HG03571 (cell line): ENCODE measurements around the gene PTPN5.

Source experiments
- ATAC-seq: cut with Tn5 transposase; IDR thresholded peaks from one replicate; pipeline ENCODE4 v1.9.1; 2021; ENCODE audit not compliant: unreplicated experiment

PTPN5 gene

DNA sequence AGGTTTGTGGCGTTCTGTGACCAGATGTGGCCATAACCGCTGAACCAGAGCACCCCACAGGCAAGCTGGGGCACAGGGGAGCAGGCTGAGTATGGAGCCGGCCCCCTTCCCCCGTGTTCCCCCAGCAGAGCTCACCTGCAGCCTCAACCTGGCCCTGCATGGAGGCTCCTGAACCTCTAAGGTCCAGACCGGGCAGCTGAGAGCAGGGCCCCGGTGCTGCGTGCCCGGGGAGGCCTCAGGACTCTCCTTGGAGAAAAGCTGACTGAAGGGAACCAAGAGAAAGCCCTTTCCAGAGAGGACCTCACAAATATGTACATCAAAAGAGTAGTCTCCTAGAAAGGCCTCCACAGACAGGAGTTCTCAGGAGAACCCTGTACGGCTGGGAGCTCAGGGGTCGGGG is 48.2 kb downstream of the PTPN5 start:
- no peak for ATAC-seq

DNA sequence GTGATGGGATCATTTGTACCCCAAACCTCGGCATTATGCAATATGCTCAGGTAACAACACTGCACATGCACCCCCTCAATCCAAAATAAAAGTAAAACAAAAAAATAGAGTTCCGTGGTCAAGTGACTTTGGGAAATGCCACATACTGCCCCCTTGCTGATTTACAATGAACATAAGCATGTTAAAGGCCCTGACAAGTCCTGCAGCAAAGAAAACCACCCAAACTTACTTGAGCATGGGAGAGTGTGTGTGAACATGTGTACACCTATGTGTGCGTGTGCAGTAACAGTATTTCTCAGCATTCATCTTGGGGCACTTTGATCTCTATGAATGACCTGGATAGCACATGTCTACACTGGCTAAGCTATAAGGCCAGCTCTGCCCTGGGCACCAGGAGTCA is 49.8 kb downstream of the PTPN5 start:
- no peak for ATAC-seq

DNA sequence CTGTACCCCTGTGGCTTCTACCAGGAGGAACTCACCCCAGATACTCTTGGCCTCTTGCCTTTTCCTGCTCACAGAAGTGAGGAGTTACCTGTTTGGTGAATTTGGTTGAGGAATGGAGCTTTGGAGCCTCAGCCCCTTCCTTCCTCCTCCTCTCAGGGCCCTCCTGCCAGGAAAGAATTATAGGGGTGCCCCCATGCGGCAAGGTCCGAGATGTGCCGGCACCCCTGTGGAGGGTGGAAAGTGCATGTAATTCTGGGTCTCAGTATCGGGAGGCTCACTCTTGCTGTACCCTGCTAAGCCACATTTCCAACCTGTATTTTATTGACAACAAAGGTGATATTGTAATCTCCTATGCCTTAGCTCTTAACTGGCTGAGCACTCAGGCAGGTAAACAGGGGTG is 51.9 kb downstream of the PTPN5 start:
- no peak for ATAC-seq

DNA sequence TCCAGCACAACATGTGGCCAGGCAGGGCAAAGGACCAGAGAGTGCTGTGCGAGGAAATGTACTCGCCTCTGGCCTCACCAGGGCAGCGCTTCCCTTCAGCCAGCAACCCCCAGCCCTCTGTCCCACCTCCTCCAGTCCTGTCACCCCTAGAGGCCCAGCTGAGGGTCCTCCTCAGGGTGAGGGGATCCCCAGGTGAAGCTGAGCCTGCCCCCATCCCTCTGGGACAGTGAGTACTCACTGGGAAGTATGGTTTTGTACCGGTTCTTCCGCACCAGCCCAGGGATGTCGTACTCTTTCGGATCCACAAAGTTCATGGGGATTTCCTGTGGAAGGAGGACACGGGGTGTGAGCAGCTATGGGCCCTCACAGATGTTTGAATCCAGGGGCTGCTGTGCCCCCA is 54.0 kb downstream of the PTPN5 start:
- no peak for ATAC-seq

DNA sequence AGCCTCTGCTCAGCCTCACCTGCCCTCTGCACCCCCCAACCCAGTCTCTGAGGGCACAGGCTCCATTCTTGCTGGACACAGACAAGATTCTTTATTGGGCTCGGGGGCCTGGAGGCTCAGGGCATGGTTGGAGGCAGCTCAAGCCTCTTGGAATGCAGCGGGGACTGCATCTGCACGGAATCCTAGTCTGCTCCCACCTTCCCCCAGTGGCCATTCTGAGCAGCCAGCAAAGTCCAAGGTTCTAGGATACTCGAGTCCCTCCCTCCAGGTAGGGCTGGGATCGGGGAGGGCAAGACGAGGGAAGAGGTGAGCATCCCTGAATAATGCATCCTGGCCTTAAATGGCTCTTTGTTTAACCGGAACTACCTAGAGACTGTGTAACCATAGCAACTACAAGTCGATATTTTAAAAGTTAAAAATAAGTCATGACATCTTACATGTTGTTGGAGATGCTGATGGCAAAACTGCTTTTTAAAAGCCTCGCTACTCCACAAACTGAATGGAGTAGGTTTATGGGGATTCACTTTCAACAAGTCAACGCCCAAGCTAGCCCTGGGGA is 54.9 kb downstream of the PTPN5 start:
- ATAC-seq = no peak

DNA sequence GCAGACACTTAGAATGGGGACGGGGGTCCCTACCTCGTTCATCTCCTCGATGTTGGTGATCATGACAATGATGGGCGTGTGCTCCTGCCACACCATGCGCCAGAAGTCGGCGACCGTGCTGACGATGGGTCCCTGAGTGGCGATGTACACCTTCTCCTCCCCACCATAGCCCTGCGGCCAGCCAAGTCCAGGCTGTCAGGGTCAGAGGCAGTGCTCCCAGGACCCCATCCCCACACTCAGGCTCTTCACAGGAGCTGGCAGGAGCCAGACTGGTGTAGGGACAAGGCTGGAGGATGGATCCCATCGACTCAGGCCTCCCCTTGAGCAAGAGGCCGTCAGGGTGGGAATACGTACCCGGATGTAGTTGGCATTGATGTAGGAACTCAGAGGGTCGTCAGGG is 58.4 kb downstream of the PTPN5 start:
- ATAC-seq = no peak

DNA sequence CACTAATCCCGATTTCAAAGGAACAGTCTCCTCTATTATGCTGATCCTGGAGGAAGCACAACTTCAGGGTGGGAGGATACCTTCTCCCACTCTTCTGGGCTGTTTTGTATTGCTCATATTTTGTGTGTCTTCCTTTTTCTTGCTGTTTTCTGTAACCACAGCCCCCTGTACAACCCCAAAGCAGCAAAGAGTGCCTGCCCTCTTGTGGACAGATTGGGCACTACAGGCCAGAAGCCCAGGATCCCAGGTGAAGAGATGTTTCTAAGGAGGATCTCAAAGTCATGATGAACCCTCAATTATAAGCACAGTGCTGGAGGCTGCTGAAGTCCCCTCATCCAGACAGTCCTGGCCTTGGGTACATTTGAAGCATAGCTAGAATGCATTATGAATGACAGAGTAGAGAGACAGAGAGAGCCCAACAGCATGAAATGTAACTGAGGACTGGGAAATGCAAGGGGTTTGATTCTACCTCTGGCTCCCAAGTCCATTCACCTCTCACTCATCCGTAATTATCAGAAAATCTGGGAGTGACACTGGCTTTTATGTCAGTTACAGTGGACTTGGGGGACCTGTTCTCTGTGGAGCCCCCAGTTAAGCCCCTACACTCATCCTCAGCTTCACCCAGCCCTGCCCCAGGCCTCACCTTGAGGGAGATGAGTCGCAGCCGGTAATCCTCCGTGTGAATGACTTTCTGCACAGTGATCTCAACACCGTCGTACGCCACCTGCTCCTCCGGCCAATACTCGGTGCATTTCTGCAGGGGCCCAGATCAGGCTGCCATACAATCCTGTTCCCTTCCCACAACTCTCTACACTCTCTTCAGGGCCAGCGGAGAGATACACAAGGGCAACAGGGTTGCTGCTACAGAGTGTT is 59.4 kb downstream of the PTPN5 start:
- ATAC-seq = no peak

DNA sequence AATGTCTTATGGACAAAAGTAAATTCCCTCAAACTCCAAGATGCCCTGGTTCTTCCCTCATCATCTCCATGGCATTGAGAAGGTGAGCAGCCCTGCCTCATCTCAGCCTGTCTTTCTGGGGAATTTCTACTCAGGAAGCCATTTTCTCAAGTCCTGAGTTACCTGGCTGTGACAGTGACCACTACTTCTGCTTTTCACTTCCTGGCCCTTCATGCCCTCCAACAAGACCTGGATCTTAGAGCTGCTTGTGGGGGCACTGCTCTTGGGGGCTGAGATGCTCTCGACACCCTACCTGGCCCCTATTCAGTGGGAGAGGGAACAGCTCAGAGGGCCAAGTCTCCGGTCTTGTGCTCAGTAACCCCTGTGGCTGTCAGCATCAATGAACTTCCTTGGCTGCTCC is 60.2 kb downstream of the PTPN5 start:
- ATAC-seq = no peak

DNA sequence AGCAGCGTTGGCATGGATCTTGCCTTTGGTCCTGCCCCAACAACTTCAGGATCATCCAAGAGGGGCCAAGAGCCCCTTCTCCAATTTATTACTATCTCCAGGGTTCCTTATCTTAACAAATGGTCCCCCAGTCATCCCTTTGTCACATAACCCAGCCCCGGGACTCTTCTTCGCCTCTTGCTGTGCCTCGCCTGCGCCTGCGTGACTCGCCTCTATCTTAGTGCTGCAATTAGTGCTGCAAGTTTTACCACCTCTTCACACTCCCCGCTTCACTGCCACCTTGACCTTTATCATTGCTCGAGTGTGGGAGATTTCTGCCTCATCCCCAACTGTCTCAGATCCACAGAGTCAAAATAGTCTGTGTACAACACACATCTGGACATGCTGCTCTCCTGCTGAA is 61.6 kb downstream of the PTPN5 start:
- no peak for ATAC-seq

DNA sequence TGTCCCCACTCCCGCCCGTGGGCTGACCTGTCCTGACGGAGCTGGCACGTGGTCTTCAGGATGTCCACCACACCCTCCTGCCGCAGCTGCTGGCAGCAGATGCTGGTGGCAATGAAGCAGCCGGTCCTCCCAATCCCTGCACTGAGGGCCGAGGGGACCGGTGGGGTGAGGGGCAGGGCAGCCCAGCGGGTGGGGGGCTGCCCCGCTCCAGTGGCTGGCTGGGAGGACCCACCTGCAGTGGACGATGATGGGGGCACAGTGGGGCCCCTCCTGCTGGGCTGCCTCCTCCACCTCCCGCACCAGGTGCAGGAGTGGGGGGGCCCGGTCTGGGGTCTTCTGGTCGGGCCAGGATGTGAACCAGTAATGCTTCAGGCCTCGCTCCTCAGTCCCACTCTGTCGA is 62.2 kb downstream of the PTPN5 start:
- no peak for ATAC-seq

DNA sequence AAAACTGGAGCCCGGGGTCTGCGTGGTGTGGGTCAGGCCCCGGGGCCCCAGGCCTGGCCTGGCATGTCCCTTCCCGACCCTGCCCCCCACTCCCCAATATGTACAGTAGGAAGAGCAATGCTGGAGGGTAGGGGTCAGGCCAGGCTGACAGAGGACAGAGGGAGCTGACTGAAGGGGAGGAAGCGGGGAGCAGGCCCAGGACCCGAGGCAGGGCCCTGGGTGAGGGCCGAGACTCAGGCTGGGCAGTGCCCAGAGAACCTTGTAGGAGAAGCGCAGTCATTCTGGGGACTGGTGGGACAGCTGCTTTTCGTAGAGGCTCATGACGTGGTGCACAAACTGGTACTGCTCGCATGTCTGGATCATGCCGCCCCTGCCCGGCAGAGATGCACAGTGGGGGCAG is 62.9 kb downstream of the PTPN5 start:
- no peak for ATAC-seq

DNA sequence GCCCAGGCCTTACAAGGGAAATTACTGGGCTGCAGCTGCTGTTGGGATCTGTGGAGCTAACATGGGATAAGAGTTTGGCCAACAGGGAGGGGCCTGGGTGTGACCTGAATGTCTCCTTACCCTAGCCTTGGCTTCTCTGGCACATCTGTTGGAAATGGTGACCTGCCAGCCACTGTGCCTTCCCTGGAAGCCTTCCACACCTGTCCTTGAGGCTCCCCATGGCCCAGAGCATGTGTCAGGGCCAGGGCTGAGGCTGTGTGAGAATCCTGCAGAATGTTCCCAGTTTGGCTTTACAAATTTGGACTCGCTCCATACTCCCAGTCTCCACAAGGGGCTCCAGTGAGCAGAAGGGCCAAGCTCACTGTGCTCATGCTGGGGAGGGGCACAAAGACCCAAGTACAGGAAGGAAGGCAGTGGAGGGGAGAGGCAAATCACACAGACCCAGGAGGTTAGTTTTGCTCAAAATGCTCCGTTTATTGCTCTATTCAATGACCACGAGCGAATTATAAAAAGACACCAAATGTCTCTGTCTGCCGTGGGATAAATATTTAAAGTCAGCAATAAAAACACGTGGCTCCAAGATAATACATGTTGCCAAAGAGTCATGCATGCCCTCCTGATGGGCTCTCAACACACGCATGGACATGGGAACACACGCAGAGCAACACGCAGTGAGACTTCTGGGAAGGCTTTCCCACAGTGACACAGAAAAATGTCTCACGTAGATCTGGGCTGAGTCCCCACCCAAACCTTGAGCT is 63.9 kb downstream of the PTPN5 start:
- ATAC-seq = no peak

DNA sequence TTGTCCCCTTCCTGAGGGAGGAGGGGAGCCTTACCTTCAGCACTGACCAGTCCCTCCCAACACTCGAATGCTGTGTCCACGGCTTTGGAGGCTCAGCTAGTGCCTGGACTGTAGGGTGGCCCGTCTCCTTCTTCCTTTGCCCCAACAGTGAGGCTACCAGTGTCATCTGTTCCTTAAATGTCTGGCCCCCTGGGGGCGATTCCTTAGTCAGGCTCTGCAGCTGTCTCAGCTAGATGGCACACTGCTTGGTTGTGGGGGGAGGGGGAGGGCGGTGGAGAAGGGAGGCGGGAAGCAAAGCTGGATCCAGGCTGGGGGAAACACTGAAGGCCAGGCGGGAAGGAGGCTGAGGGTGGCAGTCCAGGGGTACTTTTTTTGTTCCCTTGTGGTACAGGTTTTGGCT is 65.6 kb downstream of the PTPN5 start, which contains the start of gene IGSF22:
Gene IGSF22 (minus strand): TSS at position 149 of the 400 bp plus-strand sequence. CDS start 1,952 bp downstream, outside the sequence.
- no peak for ATAC-seq

DNA sequence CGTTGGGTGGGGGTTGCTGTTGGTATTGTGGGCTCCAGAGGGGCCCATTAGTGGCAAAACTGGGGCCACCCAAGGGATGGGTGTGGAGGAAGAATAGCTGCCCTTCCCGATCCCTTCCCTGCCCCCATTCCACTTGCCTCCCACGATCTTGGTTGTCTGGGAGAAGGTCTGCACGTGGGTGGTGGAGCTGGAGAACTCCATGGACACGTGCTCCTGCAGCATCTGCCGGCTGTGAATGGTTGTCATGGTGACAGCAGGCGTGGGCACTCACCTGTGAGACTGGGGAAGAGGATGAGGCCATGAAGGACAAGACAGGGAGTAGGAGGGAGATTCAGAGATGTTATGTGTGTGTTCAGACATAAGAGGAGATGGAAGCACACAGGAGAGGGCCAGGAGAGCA is 67.6 kb downstream of the PTPN5 start:
- ATAC-seq = no peak

DNA sequence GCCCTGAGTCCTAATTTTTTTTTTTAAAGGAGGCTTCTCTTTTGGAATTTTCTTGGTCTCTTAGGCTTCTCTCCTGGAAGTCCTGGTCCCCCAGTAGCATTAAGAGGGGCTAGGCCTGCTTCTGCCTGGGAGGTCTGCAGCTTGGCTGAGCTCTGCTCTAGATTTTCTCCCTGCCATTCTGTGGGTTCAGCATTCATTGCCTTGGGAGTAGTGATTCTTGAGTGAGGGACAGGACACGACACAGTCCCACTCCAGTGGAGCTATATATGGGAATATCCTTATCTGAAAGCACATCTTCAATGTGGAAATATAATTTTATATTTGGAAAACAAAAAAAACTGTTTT is 69.3 kb downstream of the PTPN5 start:
- ATAC-seq = peak; percentile 13

DNA sequence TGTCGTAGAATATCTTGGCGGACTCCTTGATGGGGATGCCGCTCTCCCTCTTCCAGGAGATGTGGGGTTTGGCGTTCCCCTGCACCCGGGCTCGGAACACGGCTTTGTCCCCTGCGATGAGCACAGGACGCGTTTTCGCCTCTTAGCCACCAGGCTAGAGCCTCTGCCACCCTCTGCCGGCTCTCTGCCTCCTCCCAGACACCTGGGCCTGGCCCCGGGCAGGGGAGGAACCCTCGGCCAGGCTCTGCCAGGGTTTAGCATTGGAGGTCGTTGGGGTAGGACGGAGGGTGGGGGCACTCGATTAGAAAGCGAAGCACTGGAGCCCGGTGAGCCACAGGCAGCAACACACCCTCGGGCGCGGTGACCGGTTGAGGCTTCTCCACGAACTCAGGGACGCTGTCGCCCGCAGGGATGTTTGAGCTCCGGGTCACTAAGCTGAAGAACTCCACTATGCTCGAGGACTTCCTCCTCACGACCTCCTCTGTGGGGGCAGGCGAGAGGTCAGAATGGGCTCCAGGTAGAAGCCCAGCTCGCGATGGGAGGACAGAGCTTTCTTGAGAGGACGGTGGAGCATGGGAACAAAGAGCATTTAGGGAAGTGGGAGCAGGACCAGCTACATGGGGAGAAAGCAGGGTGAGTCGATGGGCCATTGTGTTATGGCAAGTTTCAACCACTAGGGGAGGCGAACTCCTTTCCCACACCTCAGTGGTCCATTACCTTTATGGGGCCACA is 69.9 kb downstream of the PTPN5 start:
- ATAC-seq = peak; percentile 69

DNA sequence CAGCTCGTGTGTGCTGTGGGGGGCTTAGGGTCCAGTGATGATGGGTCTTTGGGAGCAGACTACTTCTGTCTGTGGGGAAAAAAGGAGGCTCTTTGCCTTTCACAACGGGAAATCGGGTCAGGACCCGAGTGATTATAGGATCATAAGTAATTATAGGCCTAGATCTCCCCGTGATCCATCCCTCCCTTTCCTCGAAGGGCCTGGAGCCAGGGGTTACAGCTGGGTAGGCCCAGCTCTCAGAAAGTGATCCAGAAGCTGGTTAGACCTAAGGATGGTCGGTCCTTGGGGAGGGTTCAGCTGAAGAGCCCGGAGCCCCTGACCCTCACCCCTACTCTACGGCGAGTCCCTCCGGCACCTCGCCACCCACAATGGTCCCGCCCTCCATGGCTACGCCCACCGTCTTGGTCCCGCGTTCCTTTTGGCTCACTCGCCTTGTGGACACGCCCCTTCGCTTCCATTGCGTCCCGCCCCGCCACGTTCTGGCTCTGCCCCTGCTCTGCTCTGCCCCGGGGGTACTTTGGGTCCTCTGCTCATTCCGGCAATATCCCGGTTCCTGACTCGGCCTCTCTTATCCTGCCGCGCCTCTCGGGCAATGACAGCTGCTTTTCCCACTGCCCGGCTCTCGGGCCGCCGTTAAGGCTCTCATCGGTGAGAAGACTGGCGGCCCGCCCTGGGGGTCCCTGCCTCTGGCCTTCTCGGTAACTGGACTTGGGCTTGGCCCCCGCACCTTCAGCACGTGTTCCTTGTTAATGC is 70.6 kb downstream of the PTPN5 start:
- no peak for ATAC-seq

DNA sequence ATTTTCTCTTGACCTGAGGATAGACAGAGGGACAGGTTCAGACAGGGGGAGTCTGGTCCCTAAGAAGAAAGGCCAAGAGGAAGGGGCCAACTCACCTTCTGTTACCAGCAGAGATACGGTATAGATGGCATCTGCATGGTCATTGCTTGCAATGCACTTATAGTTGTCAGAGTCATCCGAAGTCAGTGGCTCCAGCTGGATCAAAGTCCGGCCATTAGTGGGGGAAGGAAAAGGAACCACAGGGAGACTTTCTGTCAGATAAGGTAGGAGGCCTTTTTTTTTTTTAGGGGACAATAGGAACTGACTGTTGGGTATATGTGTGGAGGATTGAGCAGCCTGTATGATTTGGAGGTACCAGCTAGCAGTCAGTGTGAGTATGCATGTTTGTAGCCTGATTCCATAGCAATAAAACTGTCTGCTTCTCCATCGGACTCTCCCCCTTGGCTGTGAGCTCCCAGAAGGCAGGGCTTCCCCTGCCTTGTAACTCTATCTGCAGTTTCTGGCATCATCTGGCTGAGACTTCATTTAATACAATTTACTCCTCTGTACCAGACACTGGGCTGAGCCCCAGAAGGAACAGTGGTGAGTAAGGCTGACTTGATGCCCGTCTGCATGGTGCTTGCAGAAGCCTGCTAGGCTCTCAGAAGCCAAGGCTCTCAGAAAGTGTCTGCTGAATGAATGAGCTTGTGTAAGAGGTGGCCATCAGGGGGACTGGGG is 71.3 kb downstream of the PTPN5 start:
- no peak for ATAC-seq

DNA sequence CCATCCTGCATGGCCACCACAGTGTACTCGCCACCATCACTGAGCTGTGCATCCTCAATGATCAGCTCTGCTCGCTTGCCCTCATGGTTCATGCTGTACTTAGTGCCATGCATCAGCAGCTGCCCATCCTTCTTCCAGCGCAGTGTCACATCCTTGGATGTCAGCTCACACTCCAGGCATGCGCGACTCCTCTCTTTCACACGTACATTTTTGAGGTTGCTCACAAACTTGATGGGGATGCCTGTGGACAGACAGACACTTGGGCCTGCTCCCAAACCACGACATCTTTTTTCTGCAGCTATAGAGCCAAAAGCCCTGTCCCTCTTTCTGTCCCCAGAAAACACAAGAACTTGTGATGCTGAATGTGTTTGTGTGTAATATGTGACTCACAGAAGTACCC is 76.1 kb downstream of the PTPN5 start:
- ATAC-seq = no peak

DNA sequence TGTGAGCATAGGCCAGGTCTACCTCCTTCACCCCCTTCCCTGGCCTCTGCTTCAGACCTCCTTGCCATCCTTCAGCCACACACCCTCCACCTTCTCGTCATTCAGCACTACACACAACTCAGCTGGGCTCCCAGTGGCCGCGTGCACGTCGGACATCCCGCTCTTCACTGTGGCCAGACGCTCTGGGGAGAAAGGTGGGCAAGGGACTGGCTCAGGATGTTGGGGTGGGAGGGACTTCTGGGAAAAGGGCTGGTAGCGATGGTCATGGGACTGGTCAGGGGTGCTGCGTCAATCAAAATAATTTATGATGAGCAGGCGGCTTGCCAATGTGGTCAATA is 77.2 kb downstream of the PTPN5 start:
- ATAC-seq = no peak
